ENCODE data around the gene CELF4.

CELF4 gene

DNA sequence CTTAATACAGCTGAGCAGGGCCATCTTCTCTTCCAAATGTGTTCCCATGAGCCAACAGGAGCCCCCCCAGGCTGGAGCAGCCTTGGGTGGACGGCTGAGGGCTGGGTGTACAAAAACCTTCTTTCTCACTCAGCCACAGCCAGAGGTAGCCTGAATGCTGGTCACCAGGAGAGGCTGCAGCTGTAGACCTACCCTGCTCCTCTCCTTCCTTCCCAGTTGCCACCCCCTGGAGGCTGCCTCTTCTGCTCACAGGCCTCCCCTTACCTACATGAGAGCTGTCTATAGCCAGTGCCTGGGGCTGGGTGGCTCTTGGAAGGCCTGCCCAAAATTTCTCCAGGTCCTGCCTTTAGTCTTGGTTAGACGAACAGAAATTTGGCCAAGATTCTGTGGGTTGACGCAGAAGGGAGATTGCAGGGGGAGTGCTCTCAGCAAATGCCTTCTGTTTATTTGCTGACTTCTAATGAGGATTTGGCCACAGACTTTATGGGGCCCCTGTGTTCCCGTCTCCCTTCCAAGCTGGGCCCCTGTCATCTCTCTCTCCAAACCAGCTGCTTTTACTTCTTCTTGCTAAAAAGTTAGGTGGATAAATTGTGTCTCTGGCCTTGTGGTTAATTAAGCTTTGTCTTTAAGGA lies 18.3 kb downstream of the CELF4 start:
- no peak for DNase-seq (ENCODE audit: low read depth)

DNA sequence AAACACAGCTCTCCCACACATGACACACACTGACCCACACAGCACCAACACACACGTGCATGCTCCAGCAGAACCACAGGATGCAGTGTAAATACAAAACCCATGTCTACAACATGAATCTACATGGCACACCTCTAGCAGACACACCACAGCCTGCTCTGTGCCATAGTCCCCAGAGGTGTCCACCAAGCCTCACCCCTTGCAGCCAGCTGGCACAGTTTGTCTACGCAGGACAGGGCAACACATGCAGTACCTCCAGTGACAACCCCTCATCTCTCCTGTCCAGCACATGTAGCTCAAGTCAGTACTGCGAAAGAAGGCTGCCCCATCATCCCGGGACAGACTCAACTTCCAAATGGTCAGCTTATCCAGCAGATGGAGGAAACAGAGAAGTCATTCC lies 18.9 kb downstream of the CELF4 start:
- no peak for DNase-seq (ENCODE audit: low read depth)

GRCh38 chr18:37546272-37546537 lies 19.4 kb downstream of the CELF4 start:
- DNase-seq (ENCODE audit: low read depth) = no peak

GRCh38 chr18:37545461-37546271 lies 19.9 kb downstream of the CELF4 start:
- DNase-seq (ENCODE audit: low read depth) = no peak

DNA sequence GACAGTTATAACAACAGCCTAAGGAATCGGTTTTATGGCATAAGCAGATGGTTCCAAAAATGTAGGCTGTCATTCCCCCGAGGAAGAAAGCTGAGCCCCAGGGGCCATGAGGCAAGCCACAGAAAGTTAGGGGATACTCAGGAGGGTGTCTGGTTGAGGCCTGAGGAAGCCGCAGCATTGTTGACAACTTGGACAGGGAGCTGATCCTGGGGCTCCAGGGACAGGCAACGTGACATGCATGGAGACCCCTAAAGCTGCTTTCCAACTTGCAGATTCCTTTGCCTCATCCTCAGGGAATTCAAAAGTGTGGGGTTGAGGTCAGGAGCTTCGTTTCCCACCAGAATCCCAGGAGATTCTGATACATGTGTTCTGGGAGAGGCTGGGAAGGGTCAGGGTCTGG lies 20.9 kb downstream of the CELF4 start:
- DNase-seq (ENCODE audit: low read depth) = no peak

DNA sequence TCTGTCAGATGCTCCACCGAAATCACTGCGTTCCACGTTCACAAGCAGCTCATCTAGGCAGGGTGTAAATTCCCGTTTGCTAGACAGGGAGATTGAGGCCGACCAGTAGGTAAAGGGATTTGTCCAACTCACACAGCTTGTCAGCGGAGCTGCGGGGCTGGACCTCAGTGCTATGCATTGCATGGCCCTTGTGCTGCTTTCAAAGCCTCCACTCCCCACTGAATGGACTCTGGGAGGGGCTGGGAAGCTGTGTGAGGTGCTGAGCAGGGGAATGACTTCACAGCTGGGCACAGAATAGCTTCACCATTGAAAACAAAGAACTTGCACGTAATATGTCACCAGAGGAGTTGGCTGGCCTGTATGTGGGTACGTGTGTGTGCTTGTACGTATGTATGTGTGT lies 21.4 kb downstream of the CELF4 start:
- DNase-seq (ENCODE audit: low read depth) = no peak

DNA sequence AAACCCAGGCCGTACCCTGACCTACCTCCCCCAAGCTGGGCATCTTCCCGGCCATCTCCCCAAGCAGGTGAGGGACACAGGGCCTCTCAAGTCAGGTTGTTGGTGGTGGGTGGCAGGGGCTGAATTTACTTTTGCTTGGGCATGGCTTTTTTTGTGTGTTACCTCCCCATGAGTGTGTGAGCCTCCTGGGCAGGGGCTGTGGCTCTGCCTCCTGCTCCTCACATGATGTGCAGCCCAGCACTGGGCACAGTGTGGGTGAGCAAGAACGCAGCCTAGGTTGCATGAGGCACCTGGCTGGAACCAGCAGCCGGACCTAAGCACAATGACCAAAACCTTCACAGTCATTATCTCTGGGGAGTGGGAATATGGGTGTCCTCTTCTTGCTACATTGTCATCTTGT lies 22.3 kb downstream of the CELF4 start:
- DNase-seq (ENCODE audit: low read depth) = no peak

GRCh38 chr18:37541517-37541916 lies 24.1 kb downstream of the CELF4 start:
- DNase-seq (ENCODE audit: low read depth) = no peak

DNA sequence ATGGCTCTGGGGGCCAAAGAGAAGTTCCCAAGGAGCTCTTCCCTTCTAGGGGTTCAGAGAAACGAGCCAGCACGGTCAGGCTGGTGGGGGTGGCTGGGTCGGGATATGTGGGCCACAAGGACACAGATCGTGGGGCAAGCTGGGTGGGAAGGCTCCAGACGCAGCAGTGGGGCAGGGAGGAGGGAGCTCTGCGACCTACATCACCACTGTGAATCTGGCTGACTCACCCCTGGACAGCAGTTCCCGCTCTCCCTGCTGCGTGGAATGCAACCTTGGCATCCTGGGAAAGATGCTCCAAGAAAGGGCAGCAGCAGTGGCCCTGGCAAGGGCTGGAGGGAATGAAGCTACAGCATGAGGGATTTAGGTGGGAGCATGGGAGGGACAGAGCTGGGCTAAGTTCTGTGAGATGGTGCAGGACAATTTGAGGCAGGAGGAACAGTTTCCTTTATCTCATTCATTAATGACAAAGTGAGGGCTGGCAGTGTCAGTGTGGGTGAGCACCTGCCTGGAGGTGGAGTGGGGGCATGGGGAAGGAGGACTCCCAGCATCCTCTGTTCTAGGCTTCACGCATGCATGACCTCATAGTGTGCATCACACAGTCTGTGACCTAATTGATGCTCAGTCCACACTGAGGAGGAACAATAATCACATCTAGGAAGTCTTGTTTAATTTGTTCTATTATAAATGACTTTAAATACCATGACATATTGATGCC lies 25.0 kb downstream of the CELF4 start:
- no peak for DNase-seq (ENCODE audit: low read depth)

DNA sequence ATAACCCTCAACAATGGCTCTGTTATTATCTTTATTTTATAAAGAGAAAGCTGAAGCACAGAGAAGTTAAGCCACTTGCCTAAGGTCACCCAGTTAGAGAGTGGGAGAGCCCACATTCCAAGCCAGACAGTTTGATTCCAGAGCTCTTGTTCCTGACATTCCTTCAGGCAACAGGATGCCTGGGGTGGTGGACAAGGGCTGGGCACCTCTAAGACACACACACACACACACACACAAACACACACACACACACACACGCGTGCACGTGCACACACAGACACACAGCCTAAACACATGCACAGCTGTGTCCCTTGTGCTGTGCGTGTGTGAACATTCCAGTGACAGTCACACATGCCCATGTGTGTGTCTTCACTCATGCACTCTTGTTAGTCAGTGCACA lies 26.4 kb downstream of the CELF4 start:
- no peak for DNase-seq (ENCODE audit: low read depth)

- no peak for DNase-seq (ENCODE audit: low read depth)
Measured at GRCh38 chr18:37538526-37539205, 26.9 kb downstream of the CELF4 start.

GRCh38 chr18:37537868-37538525 lies 27.6 kb downstream of the CELF4 start:
- DNase-seq (ENCODE audit: low read depth) = peak; percentile 5

DNA sequence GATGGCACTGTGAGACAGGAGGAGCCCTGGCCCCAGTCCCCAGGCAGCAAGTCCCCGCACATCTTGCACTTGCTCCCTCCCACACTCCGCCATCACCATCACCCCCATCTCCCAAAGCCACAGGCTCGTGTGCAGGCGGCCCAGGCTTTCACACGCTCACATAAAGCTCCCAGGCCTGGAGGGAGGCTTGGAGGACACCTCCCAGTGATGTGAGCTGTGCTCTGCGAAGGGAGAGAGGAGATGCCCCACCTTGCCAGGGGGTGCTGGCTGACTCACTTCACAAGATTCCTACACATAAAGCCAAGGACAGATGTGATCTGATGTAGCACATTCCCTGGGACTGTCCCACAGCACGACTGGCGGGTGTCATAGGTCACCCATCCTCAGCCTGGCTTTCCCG lies 28.9 kb downstream of the CELF4 start:
- DNase-seq (ENCODE audit: low read depth) = no peak

- no peak for DNase-seq (ENCODE audit: low read depth)
Measured at GRCh38 chr18:37535968-37536367, 29.6 kb downstream of the CELF4 start.

DNA sequence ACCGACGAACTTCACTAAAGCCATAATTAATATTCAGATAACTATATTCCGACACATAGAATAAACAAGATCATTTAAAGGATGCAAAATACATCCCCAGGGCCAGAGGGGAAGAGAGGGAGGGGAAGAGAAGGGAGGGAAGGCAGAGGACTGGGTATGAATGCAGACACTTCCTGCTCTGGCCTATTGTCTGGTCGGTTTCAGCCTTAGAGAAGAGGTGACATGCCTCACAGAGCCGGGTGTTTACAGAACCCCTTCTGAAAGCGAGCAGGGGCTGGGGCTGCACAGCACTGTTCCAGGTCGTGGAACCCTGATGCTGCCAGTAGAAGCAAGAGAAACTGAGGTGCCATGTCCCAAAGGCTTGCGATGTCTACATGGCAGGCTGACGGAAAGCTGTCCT lies 31.0 kb downstream of the CELF4 start:
- DNase-seq (ENCODE audit: low read depth) = no peak

DNA sequence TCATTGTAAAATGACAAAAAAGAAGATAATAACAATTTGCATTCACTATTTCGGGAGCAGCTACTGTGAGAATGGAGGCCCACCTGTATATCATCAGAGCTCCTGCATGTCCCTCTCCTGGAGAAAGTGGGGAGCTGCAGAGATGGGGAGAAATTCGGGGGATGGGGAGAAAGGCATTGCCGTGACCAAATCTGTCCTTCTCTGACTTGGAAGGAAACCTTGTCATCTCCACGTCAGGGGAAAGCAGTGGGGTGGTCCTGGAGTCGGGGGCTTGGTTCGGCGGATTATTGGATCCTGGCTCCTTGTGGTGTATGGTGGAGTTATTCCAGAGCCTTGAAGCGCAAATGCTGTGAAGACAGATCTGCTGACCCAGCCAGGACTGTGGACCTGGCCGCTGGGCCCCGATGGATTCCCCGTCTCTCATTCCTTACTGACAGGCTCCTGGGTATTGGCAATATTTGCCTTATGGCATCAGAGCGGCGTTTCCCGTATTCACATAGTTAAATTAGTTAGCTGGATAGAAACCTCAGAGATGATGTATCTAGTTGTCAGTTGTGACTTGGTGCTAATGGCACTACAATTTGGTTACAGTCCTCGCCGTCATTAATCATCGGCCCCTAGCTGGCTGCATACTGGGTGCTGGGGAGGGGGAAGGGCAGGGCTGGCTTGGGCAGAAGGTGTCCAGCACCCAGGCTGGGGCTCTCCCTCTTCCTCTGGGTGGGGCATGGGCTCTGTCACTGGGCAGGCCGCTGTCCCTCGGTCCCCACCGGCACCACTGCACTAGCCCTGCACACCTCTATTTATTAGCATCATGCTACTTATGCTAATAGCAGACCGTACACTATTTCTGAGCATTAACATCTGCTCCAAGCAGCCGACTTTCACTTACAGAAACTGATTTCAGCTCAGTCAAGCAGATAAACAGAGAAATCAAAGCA lies 31.7 kb downstream of the CELF4 start:
- no peak for DNase-seq (ENCODE audit: low read depth)

DNA sequence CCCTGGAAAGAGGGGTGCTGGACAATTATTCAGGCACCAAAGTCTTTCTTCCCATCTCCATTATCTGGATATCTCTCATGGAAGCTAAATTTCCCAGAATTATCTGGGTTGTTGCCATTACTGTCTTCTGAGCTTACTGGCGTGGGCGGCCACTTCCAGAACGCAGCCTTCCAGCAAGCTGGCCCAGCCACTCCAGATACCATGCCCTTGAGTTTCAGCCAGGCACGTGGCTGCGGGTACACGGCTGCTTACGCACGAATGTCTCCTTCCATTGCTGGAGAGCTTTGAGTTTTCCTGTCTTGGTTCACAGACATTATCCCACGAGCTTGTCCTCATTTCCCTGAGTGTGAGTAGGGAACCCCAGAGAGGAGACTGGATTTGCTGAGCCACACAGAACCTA lies 32.7 kb downstream of the CELF4 start:
- no peak for DNase-seq (ENCODE audit: low read depth)

DNA sequence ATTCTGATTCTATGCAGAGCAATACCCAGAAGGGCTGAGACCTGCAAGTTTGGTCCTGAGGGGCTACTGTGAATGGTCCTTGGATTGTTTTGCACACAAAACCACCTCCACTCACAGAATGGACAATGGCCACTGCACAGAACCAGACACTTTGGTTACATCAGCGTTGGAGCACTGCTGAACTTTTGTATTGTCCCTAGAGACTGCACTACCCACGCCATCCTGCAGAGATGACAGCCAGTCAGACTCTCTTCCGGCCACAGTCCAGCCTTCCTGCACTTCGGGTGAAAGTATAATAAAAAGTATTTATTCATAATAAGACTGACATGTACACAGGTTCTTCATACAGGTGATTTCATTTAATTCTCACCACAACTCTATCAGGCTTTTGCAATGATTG lies 35.7 kb downstream of the CELF4 start:
- DNase-seq (ENCODE audit: low read depth) = no peak

- no peak for DNase-seq (ENCODE audit: low read depth)
Measured at GRCh38 chr18:37529296-37529695, 36.3 kb downstream of the CELF4 start.

DNA sequence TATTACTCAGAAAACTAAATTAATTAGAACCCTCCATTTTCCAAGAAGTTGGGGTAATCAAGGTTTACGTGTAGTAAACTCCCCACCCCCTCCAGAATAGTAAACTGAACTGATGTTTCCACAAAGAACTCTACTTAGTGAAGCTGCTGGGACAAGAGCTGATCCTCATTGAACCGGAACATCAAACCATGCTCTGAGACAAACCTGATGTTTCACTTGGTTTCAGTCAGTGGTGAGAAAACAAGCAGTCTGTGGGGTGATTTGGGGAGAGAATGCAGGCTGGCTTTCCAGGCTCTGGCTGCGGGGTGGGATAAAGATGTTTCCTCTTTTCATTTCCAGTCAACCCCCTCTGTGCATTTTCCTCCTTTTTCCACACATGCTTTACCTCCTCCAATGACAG lies 38.2 kb downstream of the CELF4 start:
- no peak for DNase-seq (ENCODE audit: low read depth)

GRCh38 chr18:37525262-37525585 lies 40.4 kb downstream of the CELF4 start:
- DNase-seq (ENCODE audit: low read depth) = no peak
